SU-DHL-6 (cell line): ENCODE results near the gene CLASP1.

ENCODE experiments used
- H2AFZ ChIP-seq: fragments of 200-600 bp; sonication (generic); 2 replicates; pipeline ENCODE4 v1.6.1; 2014; ENCODE audit warnings: low read depth, mild to moderate bottlenecking, moderate library complexity, mixed read lengths, antibody characterized with exemption, low read length; ENCODE audit not compliant: severe bottlenecking
- H3F3A ChIP-seq: fragments of 200-600 bp; shearing (Covaris generic); 2 replicates; pipeline ENCODE4 v1.6.0; 2016; ENCODE audit warnings: antibody characterized with exemption, mild to moderate bottlenecking; ENCODE audit not compliant: insufficient read depth
- H3K27ac ChIP-seq: fragments of 200-600 bp; sonication (generic); 2 replicates; pipeline ENCODE4 v1.5.1; 2016; ENCODE audit warnings: low read depth, mild to moderate bottlenecking, low read length, moderate library complexity, mixed read lengths
- H3K27me3 ChIP-seq: fragments of 200-600 bp; sonication (generic), shearing (Covaris generic); 2 replicates; pipeline ENCODE4 v1.6.0; 2014; ENCODE audit warnings: mild to moderate bottlenecking, low read length
- H3K36me3 ChIP-seq: fragments of 200-600 bp; sonication (generic); 2 replicates; pipeline ENCODE4 v1.6.1; 2014; ENCODE audit warnings: mild to moderate bottlenecking, low read length, mixed read lengths
- H3K4me2 ChIP-seq: fragments of 300-600, 200-600 bp; shearing (Covaris generic), sonication (generic); 2 replicates; pipeline ENCODE4 v1.6.0; 2014; ENCODE audit warnings: low read length, low read depth, mild to moderate bottlenecking; ENCODE audit not compliant: poor library complexity, severe bottlenecking
- H3K4me3 ChIP-seq: fragments of 200-600 bp; sonication (generic); 2 replicates; pipeline ENCODE4 v1.5.1; 2014; ENCODE audit warnings: antibody characterized with exemption, low read length, mild to moderate bottlenecking, mixed read lengths; ENCODE audit not compliant: insufficient read depth, poor library complexity, severe bottlenecking
- H3K79me2 ChIP-seq: fragments of 200-600 bp; sonication (generic); 2 replicates; pipeline ENCODE4 v1.6.1; 2014; ENCODE audit warnings: mild to moderate bottlenecking, low read length, moderate library complexity; ENCODE audit not compliant: insufficient read depth
- H3K9ac ChIP-seq: fragments of 200-600 bp; sonication (generic); 2 replicates; pipeline ENCODE4 v1.7.0; 2014; ENCODE audit warnings: mild to moderate bottlenecking, low read length
- H3K9me2 ChIP-seq: fragments of 200-600 bp; sonication (generic); replicated peaks from 2 replicates; pipeline ENCODE4 v1.6.1; 2014; ENCODE audit warnings: low read length; ENCODE audit not compliant: insufficient read depth
- H3K9me3 ChIP-seq: fragments of 200-600 bp; sonication (generic); 2 replicates; pipeline ENCODE4 v1.6.1; 2014; ENCODE audit warnings: low read length, mixed read lengths; ENCODE audit not compliant: insufficient read depth
- H4K20me1 ChIP-seq: fragments of 200-600 bp; sonication (generic); 2 replicates; pipeline ENCODE4 v1.6.1; 2014; ENCODE audit warnings: low read depth, mild to moderate bottlenecking, antibody characterized with exemption, low read length, moderate library complexity, mixed read lengths
- CTCF ChIP-seq: fragments of 200-600 bp; sonication (generic); IDR thresholded peaks from one replicate; pipeline ENCODE4 v1.5.1; 2017; ENCODE audit warnings: antibody characterized with exemption, mild to moderate bottlenecking, low read length, moderate library complexity; ENCODE audit not compliant: insufficient read depth, poor library complexity, severe bottlenecking
- EZH2phosphoT487 ChIP-seq: fragments of 200-600 bp; sonication (generic), shearing (Covaris generic); conservative IDR thresholded peaks from 2 replicates; pipeline ENCODE4 v1.6.1; 2018; ENCODE audit warnings: mild to moderate bottlenecking, antibody characterized with exemption, low read length, moderate library complexity, mixed read lengths

CLASP1 gene

GRCh38 chr2:121417826-121418225 is 231.4 kb downstream of the CLASP1 start:
- H4K20me1 ChIP-seq = no peaks in the 10 kb centered on the region
- no peak overlapping the region for H3K4me3 ChIP-seq
- H3K79me2 ChIP-seq = no peaks in the 10 kb centered on the region; the same call in 1 of the 2 replicates
- H3K9ac ChIP-seq = no peak overlapping the region
- peaks cover 6% of the 10 kb centered on the region; the same call in 1 of the 2 replicates for H3K36me3 ChIP-seq
- TF ChIP-seq CTCF (no peak), EZH2phosphoT487 (no peak)
- no peaks in the 10 kb centered on the region for H3K9me3 ChIP-seq
- no peaks in the 10 kb centered on the region for H3F3A ChIP-seq
- H3K4me2 ChIP-seq = no peak overlapping the region
- H3K9me2 ChIP-seq = no peaks in the 10 kb centered on the region
- H2AFZ ChIP-seq = no peak overlapping the region
- no peak overlapping the region for H3K27ac ChIP-seq
- no peaks in the 10 kb centered on the region for H3K27me3 ChIP-seq

- no peak overlapping the region for H3K27ac ChIP-seq
- no peaks in the 10 kb centered on the region for H4K20me1 ChIP-seq
- peaks cover 11% of the 10 kb centered on the region; the same call in 1 of the 2 replicates for H3K36me3 ChIP-seq
- H3K4me2 ChIP-seq = no peak overlapping the region
- TF ChIP-seq EZH2phosphoT487 = no peak
- no peaks in the 10 kb centered on the region; the same call in 1 of the 2 replicates for H3K79me2 ChIP-seq
- no peak overlapping the region for H3K4me3 ChIP-seq
- H3K27me3 ChIP-seq = no peaks in the 10 kb centered on the region
- no peak overlapping the region for H3K9ac ChIP-seq
- peaks cover 5% of the 10 kb centered on the region; the same call in 1 of the 2 replicates for H3F3A ChIP-seq
- no peaks in the 10 kb centered on the region for H3K9me2 ChIP-seq
- H2AFZ ChIP-seq = no peak overlapping the region
- no peaks in the 10 kb centered on the region for H3K9me3 ChIP-seq
Measured at GRCh38 chr2:121415727-121416126, 233.5 kb downstream of the CLASP1 start.

GRCh38 chr2:121412349-121412748 is 236.9 kb downstream of the CLASP1 start:
- H4K20me1 ChIP-seq = no peaks in the 10 kb centered on the region
- H3K79me2 ChIP-seq = no peaks in the 10 kb centered on the region; the same call in 1 of the 2 replicates
- H3K27me3 ChIP-seq = no peaks in the 10 kb centered on the region
- no peaks in the 10 kb centered on the region for H3K9me2 ChIP-seq
- no peak overlapping the region for H3K9ac ChIP-seq
- peaks cover 12% of the 10 kb centered on the region; the same call in 1 of the 2 replicates for H3K36me3 ChIP-seq
- H2AFZ ChIP-seq = no peak overlapping the region
- peaks cover 5% of the 10 kb centered on the region; the same call in 1 of the 2 replicates for H3F3A ChIP-seq
- no peak overlapping the region for H3K4me3 ChIP-seq
- H3K9me3 ChIP-seq = no peaks in the 10 kb centered on the region
- no peak overlapping the region for H3K4me2 ChIP-seq
- TF ChIP-seq CTCF (no peak), EZH2phosphoT487 (no peak)
- H3K27ac ChIP-seq = no peak overlapping the region

- H4K20me1 ChIP-seq = no peaks in the 10 kb centered on the region
- TF ChIP-seq EZH2phosphoT487 = no peak
- no peak for TF ChIP-seq CTCF
- H3K4me2 ChIP-seq = no peak overlapping the region
- H3K9me3 ChIP-seq = no peaks in the 10 kb centered on the region
- peaks cover 12% of the 10 kb centered on the region; the same call in 1 of the 2 replicates for H3K36me3 ChIP-seq
- no peaks in the 10 kb centered on the region for H3K27me3 ChIP-seq
- no peak overlapping the region for H2AFZ ChIP-seq
- no peak overlapping the region for H3K9ac ChIP-seq
- no peak overlapping the region for H3K27ac ChIP-seq
- H3K9me2 ChIP-seq = no peaks in the 10 kb centered on the region
- H3K4me3 ChIP-seq = no peak overlapping the region
- no peaks in the 10 kb centered on the region; the same call in 1 of the 2 replicates for H3K79me2 ChIP-seq
- peaks cover 5% of the 10 kb centered on the region; the same call in 1 of the 2 replicates for H3F3A ChIP-seq
Measured at GRCh38 chr2:121409966-121410365, 239.3 kb downstream of the CLASP1 start.
